K562 treated with DMSO at 1 percent for 12 hours (cell line): ENCODE measurements around the gene FEZ2. TPM values are rescaled to one million over a fixed set of nuclear protein-coding genes. Genes with fewer than 3 reads are reported as not detected.

Experiments used
- total RNA-seq: library from RNA; unstranded; fragments of 300-600 nt; gene quantifications from 2 replicates; pipeline ENCODE4 v1.2.3, GENCODE V29; 2022; ENCODE audit not compliant: insufficient read depth

FEZ2 gene, protein sequence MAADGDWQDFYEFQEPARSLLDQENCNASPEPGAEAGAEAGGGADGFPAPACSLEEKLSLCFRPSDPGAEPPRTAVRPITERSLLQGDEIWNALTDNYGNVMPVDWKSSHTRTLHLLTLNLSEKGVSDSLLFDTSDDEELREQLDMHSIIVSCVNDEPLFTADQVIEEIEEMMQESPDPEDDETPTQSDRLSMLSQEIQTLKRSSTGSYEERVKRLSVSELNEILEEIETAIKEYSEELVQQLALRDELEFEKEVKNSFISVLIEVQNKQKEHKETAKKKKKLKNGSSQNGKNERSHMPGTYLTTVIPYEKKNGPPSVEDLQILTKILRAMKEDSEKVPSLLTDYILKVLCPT
- total RNA-seq: 12.3 and 19.6 TPM in 2 replicates

DNA sequence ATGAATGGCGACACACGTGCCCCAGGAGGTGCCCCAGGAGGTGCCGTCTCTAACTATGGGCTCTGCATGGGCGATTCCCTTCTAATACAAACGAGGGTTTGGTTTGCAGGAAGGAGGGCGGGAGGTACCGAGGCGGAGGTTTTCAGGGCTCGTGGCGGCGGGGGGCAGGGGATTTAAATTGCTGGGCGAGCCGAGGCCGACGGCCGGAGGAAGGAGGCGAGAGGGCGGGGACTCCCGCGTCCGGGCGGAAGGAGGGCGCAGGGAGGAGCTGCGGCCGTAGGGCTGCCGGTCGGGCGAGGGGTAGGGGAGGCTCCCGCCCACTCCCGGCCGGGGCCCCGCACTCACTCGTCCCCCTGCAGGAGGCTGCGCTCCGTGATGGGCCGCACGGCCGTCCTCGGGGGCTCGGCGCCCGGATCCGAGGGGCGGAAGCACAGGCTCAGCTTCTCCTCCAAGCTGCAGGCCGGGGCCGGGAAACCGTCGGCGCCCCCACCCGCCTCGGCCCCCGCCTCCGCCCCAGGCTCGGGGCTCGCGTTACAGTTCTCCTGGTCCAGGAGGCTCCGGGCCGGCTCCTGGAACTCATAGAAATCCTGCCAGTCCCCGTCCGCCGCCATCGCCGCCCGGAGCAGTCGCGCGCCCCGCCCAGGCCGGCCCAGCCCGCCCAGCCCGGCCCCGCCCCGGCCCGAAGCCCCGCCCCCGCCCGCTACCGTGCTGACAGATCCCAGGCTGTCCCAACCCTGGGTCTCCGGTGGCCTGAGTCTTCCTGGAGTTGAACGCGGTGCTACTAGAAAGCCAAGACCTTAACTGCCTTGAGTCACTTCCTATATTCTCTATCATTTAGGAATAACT is at the start of gene FEZ2:
FEZ2 (minus strand) TSS at position 637 of the 846 bp plus-strand sequence; CDS start at position 611, 26 bp downstream.

Other genes with a start within 250 kb of the FEZ2 start
- gene CRIM1, start 242.4 kb downstream of the FEZ2 start, total RNA-seq: 0.12 TPM in 1 of 2 replicates, not detected in the other
- gene VIT, start 98.5 kb upstream of the FEZ2 start, total RNA-seq: not detected in 2 replicates